K562 (cell line): Measurements from ENCODE around the gene HACD1. TPM values are rescaled to one million over a fixed set of nuclear protein-coding genes. Genes with fewer than 3 reads are reported as not detected.

Experiments
- ATAC-seq: fragments of 200-7000 bp; cut with Tn5 transposase; 3 replicates; pipeline ENCODE4 v1.9.1; 2020; ENCODE audit warnings: moderate library complexity
- BruUV-seq: library from RNA; stranded (reverse); fragments of 400-500 nt; replicated peaks from 2 replicates; lab custom pipeline; 2021; lab: Mats Ljungman, UMichigan
- CTCF ChIA-PET: fragments of 300-600 bp; formaldehyde crosslinking; extraction: SDS; loops from one replicate; lab custom pipeline; 2021; ENCODE audit warnings: low intra/inter-chr PET ratio; lab: Yijun Ruan, JAX
- POLR2A ChIA-PET: fragments of 300-600, 350-650 bp; sonication (Branson Sonifier 250); formaldehyde crosslinking; extraction: SDS; loops from one replicate; lab custom pipeline; 2021; ENCODE audit warnings: antibody characterized with exemption, inconsistent platforms; lab: Yijun Ruan, JAX
- DNase-seq, 4 experiments: peaks; one replicate each; pipeline versions ENCODE4 v3.0.0 to v3.0.0-alpha.2; 2011 to 2018; ENCODE audit warnings: low spot score in 3 of 4, mixed read lengths in 3 of 4; ENCODE audit errors: extremely low read depth in 1 of 4
- FAIRE-seq: peaks from 2 replicates; lab custom pipeline; 2011; peaks lifted over from hg19 to GRCh38; lab: Jason Lieb, UNC
- H2AFZ ChIP-seq: 2 replicates; pipeline ENCODE4 v1.6.0; 2011; ENCODE audit warnings: low read depth, low read length, control low read depth, inconsistent platforms
- H3K27ac ChIP-seq: fragments of 200-600 bp; 3 replicates; pipeline ENCODE4 v1.8.0; 2011; ENCODE audit warnings: low read depth, mild to moderate bottlenecking, control low read depth, inconsistent platforms, low read length, moderate library complexity, mixed read lengths; ENCODE audit errors: extremely low read depth
- H3K27me3 ChIP-seq, 2 experiments: fragments of 300-600 bp in 1 of 2; 2 replicates in 1 of 2; 3 replicates in 1 of 2; pipeline versions ENCODE4 v1.6.0 to v1.8.0; 2011; ENCODE audit warnings: inconsistent platforms in 2 of 2, low read length in 2 of 2, mild to moderate bottlenecking in 1 of 2, mixed read lengths in 1 of 2, moderate library complexity in 1 of 2; ENCODE audit not compliant: control insufficient read depth in 2 of 2, insufficient read depth in 2 of 2
- H3K36me3 ChIP-seq: fragments of 300-600 bp; 3 replicates; pipeline ENCODE4 v1.8.0; 2011; ENCODE audit warnings: mild to moderate bottlenecking, low read length, inconsistent platforms; ENCODE audit not compliant: control insufficient read depth, insufficient read depth
- H3K4me1 ChIP-seq, 2 experiments: fragments of 200-600 bp in 1 of 2; replicated peaks in 1 of 2; 2 replicates in 1 of 2; 3 replicates in 1 of 2; pipeline versions ENCODE4 v1.5.1 to v1.8.0; 2011; ENCODE audit warnings: inconsistent platforms in 2 of 2, low read length in 2 of 2, mild to moderate bottlenecking in 1 of 2, mixed read lengths in 1 of 2, moderate library complexity in 1 of 2; ENCODE audit not compliant: control insufficient read depth in 2 of 2, insufficient read depth in 2 of 2
- H3K4me2 ChIP-seq: 2 replicates; pipeline ENCODE4 v1.6.1; 2011; ENCODE audit warnings: low read length, control low read depth, inconsistent platforms, mixed read lengths; ENCODE audit not compliant: insufficient read depth
- H3K4me3 ChIP-seq: fragments of 200-600 bp; sonication (generic), shearing (Covaris generic); 2 replicates; pipeline ENCODE4 v1.5.1; 2016; ENCODE audit warnings: control low read depth, inconsistent platforms
- H3K79me2 ChIP-seq: fragments of 200-600 bp; 3 replicates; pipeline ENCODE4 v1.8.0; 2011; ENCODE audit warnings: low read length, inconsistent platforms; ENCODE audit not compliant: control insufficient read depth, insufficient read depth
- H3K9ac ChIP-seq, 2 experiments: 2 replicates each; pipeline versions ENCODE4 v1.6.0 to v1.6.1; 2011; ENCODE audit warnings: low read depth in 2 of 2, low read length in 2 of 2, control low read depth in 1 of 2, inconsistent platforms in 1 of 2, mild to moderate bottlenecking in 1 of 2, mixed read lengths in 1 of 2; ENCODE audit not compliant: insufficient read depth in 1 of 2
- H3K9me1 ChIP-seq: one replicate; pipeline ENCODE4 v1.6.0; 2011; ENCODE audit warnings: inconsistent platforms, mild to moderate bottlenecking, low read length, moderate library complexity; ENCODE audit not compliant: control insufficient read depth, insufficient read depth
- H3K9me3 ChIP-seq: replicated peaks from 2 replicates; pipeline ENCODE4 v1.5.1; 2011; ENCODE audit warnings: low read depth, low read length, inconsistent platforms; ENCODE audit not compliant: control insufficient read depth, insufficient read depth
- H4K20me1 ChIP-seq: replicated peaks from 2 replicates; pipeline ENCODE4 v1.6.1; 2011; ENCODE audit warnings: low read length, inconsistent platforms, mixed read lengths; ENCODE audit not compliant: control insufficient read depth, insufficient read depth
- BRD4 ChIP-seq: fragments of 200-600 bp; sonication (generic); IDR thresholded peaks from 2 replicates; pipeline ENCODE4 v1.6.1; 2017; ENCODE audit warnings: inconsistent platforms
- CBFA2T2 ChIP-seq: fragments of 450-650 bp; conservative IDR thresholded peaks from 2 replicates; pipeline ENCODE4 v1.6.1; 2017; ENCODE audit warnings: mild to moderate bottlenecking
- ELF2 ChIP-seq: fragments of 250-450 bp; sonication (Bioruptor Pico); IDR thresholded peaks from 2 replicates; pipeline ENCODE4 v1.5.0; 2021; ENCODE audit warnings: mild to moderate bottlenecking
- KDM4B ChIP-seq, 2 experiments: fragments of 450-650 bp in 1 of 2; sonication (generic) in 1 of 2; IDR thresholded peaks; 2 replicates each; pipeline ENCODE4 v1.6.1; 2016 to 2017; ENCODE audit warnings: borderline replicate concordance in 2 of 2, antibody characterized with exemption in 1 of 2, low read depth in 1 of 2, mild to moderate bottlenecking in 1 of 2
- KLF16 ChIP-seq: IDR thresholded peaks from 2 replicates; pipeline ENCODE4 v1.6.1; 2016; ENCODE audit warnings: antibody characterized with exemption
- L3MBTL2 ChIP-seq: fragments of 450-650 bp; IDR thresholded peaks from 2 replicates; pipeline ENCODE4 v1.6.1; 2016; ENCODE audit warnings: mild to moderate bottlenecking, moderate library complexity
- MCM3 ChIP-seq: fragments of 450-650 bp; IDR thresholded peaks from 2 replicates; pipeline ENCODE4 v1.6.1; 2016
- MTA3 ChIP-seq: fragments of 450-650 bp; formaldehyde crosslinking; IDR thresholded peaks from 2 replicates; pipeline ENCODE4 v1.6.1; 2017; ENCODE audit warnings: mild to moderate bottlenecking, borderline replicate concordance
- NCOA4 ChIP-seq: fragments of 450-650 bp; IDR thresholded peaks from 2 replicates; pipeline ENCODE4 v1.6.1; 2018; ENCODE audit warnings: mild to moderate bottlenecking; ENCODE audit not compliant: partially characterized antibody
- RFX5 ChIP-seq: IDR thresholded peaks from 2 replicates; pipeline ENCODE4 v1.6.1; 2011; ENCODE audit warnings: low read depth, mild to moderate bottlenecking, improper control_type of control experiment, low read length
- RREB1 ChIP-seq: fragments of 250-450 bp; sonication (Bioruptor Pico); IDR thresholded peaks from 2 replicates; pipeline ENCODE4 v1.4.0; 2020
- SAP30 ChIP-seq: fragments of 200-600 bp; sonication (generic); IDR thresholded peaks from 2 replicates; pipeline ENCODE4 v1.6.1; 2012; ENCODE audit warnings: borderline replicate concordance, low read depth, mild to moderate bottlenecking, moderate library complexity, low read length, control low read depth, inconsistent platforms; ENCODE audit not compliant: insufficient read depth, poor library complexity, severe bottlenecking
- TARDBP ChIP-seq: fragments of 450-650 bp; IDR thresholded peaks from 2 replicates; pipeline ENCODE4 v1.6.1; 2016
- ZFP30 ChIP-seq: fragments of 250-450 bp; sonication (Bioruptor Pico); IDR thresholded peaks from 2 replicates; pipeline ENCODE4 v1.8.0; 2022; ENCODE audit warnings: moderate library complexity, mild to moderate bottlenecking, inconsistent platforms, borderline replicate concordance
- WGBS: fragments of 100-300 bp; shearing (Covaris generic); methylation state at CpG from one replicate; pipeline ENCODE4 v1.1.6; 2016; ENCODE audit warnings: low coverage, mixed read lengths; ENCODE audit not compliant: insufficient coverage; ENCODE audit errors: missing lambda C conversion rate; 5-methylcytosine and 5-hydroxymethylcytosine counted together
- in situ Hi-C: fragments of 300-500 bp; cut with MboI; formaldehyde crosslinking; loops from 4 replicates; pipeline ENCODE4 v1.15.0; 2018; ENCODE audit warnings: inconsistent platforms, mixed read lengths
- intact Hi-C: fragments of 100-400 bp; cut with micrococcal nuclease; formaldehyde crosslinking; loops from 2 replicates; pipeline ENCODE4 v1.14.2; 2022
- polyA plus RNA-seq, 8 experiments: library from polyadenylated mRNA; depleted of rRNA in 4 of 8; stranded (reverse) in 5 of 8; unstranded in 3 of 8; fragments of >200 nt; fragmentation: Nextera tagmentation in 2 of 8; fragmentation: Illumina TruSeq in 1 of 8; extraction: Ambion mirVana in 2 of 8; extraction: Trizol in 1 of 8; gene quantifications; 2 replicates each; pipeline versions ENCODE4 v1.2.1 to v1.2.3, GENCODE V29; 2011 to 2014; ENCODE audit warnings: inconsistent platforms in 1 of 8, missing spikeins in 1 of 8
- total RNA-seq, 7 experiments: library from RNA; depleted of rRNA in 6 of 7; stranded (reverse); fragments of >200 nt in 6 of 7; fragmentation: Illumina TruSeq in 2 of 7; extraction: Trizol in 2 of 7; gene quantifications; 2 replicates each; pipeline versions ENCODE4 v1.2.1 to v1.2.3, GENCODE V29; 2011 to 2021; ENCODE audit warnings: low replicate concordance in 1 of 7

The HACD1 gene
- total and polyA plus RNA-seq, 9 of the 15 experiments (the other 6 are each of a cell fraction or from before 2014, with no cell fraction given) = 0.99 to 4.5 (median 2.4) TPM

GRCh38 chr10:17643339-17643754 lies 26.2 kb upstream of the HACD1 start:
- no peaks in the 10 kb centered on the region for H3K9me1 ChIP-seq
- H4K20me1 ChIP-seq = peaks cover 4% of the 10 kb centered on the region; the same call in 1 of the 2 replicates
- peak overlapping the region; percentile 92 for H2AFZ ChIP-seq
- peaks cover 0 to 24% of the 10 kb centered on the region in 2 experiments; a peak in 2 of 5 replicates for H3K4me1 ChIP-seq
- peak overlapping the region; percentile 100 for H3K4me2 ChIP-seq
- H3K9ac ChIP-seq = peak overlapping the region; percentile 96 to 98
- CTCF ChIA-PET = no interaction called here
- H3K27me3 ChIP-seq = no peaks in the 10 kb centered on the region
- under 1% methylated on average over 13 of the region's 13 CpGs for WGBS
- in situ Hi-C loops (no loop called here), intact Hi-C loops (no loop called here)
- POLR2A ChIA-PET = interaction anchor here (0.6 to 2.4 kb wide), 13 partner anchors 10 to 815 kb away, joined by 3 to 12 read pairs (median 4); partner anchors contain the start of gene HACD1
- H3K79me2 ChIP-seq = peaks cover 69% of the 10 kb centered on the region
- DNase-seq (peak in 2 of 4 experiments; percentile 58), FAIRE-seq (no peak), ATAC-seq (peak; percentile 55)
- H3K27ac ChIP-seq = peak overlapping the region; percentile 99
- TSS peak; percentile 92 for BruUV-seq
- peaks cover 3% of the 10 kb centered on the region; the same call in 1 of the 2 replicates for H3K9me3 ChIP-seq
- H3K4me3 ChIP-seq = peak overlapping the region; percentile 98
- peaks cover 27% of the 10 kb centered on the region for H3K36me3 ChIP-seq
- TF ChIP-seq ZFP30 (no peak), SAP30 (peak; percentile 43), ELF2 (CRISPR knock-in tag) (no peak), RFX5 (no peak), NCOA4 (no peak), KDM4B (IDR thresholded peaks at IDR 0.05; ENCODE audit: borderline replicate concordance in 2 of 2, low read depth in 1 of 2) (no peak), MTA3 (0 out of 2 replicates have a peak, but pooled peaks have one; percentile 2), TARDBP (0 out of 2 replicates have a peak, but pooled peaks have one; percentile 8), RREB1 (CRISPR knock-in tag) (no peak), KLF16 (no peak), L3MBTL2 (no peak), CBFA2T2 (no peak), BRD4 (no peak), MCM3 (no peak)
